IPS DF 6.9 (cell line): ENCODE data around the gene ABCB10.
"Not testable (repeated sequence)": the region's sequence is repeated elsewhere in the genome, so short reads cannot be mapped to it uniquely, and the experiment has no call there.

Experiments used
- DNase-seq: peaks from one replicate; pipeline ENCODE4 v3.0.0-alpha.2; 2013; ENCODE audit warnings: low read depth, low spot score
- H3K27ac ChIP-seq: one replicate; pipeline ENCODE4 v1.5.1; 2013; ENCODE audit warnings: low read length, control low read depth
- H3K27me3 ChIP-seq: 2 replicates; pipeline ENCODE4 v1.6.1; 2013; ENCODE audit warnings: mild to moderate bottlenecking, low read length; ENCODE audit not compliant: control insufficient read depth, insufficient read depth
- H3K36me3 ChIP-seq: 2 replicates; pipeline ENCODE4 v1.6.1; 2013; ENCODE audit warnings: low read length; ENCODE audit not compliant: control insufficient read depth, insufficient read depth
- H3K4me1 ChIP-seq: 2 replicates; pipeline ENCODE4 v1.6.1; 2013; ENCODE audit warnings: low read length; ENCODE audit not compliant: control insufficient read depth, insufficient read depth
- H3K4me3 ChIP-seq: 2 replicates; pipeline ENCODE4 v1.5.1; 2013; ENCODE audit warnings: mild to moderate bottlenecking, low read length
- H3K9me3 ChIP-seq: 2 replicates; pipeline ENCODE4 v1.6.1; 2013; ENCODE audit warnings: low read length, inconsistent platforms; ENCODE audit not compliant: control insufficient read depth, insufficient read depth
- WGBS: extraction: QIAGEN DNeasy Blood & Tissue Kit; methylation state at CpG from one replicate; pipeline ENCODE4 v1.1.7; 2013; ENCODE audit warnings: mixed read lengths, missing lambda C conversion rate; ENCODE audit not compliant: insufficient read length, insufficient coverage; 5-methylcytosine and 5-hydroxymethylcytosine counted together

The ABCB10 gene

DNA sequence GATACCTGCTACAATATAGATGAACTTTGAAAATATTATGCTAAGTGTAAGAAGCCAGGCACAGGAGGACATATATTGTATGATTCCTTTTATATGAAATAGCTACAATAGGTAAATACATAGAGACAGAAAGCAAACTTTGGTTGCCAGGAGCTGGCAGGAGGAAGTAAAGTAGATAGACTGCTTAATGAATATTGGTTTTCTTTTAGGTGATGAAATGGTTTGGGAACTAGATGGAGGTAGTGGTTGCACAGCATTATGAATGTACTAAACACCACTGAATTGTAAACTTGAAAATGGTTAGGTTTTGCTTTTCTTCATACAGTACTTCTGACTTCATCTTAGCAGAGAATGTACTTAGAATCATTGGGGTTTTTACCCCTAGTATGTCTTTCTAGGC, 21.5 kb downstream of the ABCB10 start:
- no peak overlapping the region for H3K4me3 ChIP-seq
- H3K4me1 ChIP-seq: no peaks in the 10 kb centered on the region
- H3K27ac ChIP-seq: no peak overlapping the region
- H3K36me3 ChIP-seq: no peaks in the 10 kb centered on the region
- H3K27me3 ChIP-seq: no peaks in the 10 kb centered on the region
- no peaks in the 10 kb centered on the region for H3K9me3 ChIP-seq
- DNase-seq: no peak

DNA sequence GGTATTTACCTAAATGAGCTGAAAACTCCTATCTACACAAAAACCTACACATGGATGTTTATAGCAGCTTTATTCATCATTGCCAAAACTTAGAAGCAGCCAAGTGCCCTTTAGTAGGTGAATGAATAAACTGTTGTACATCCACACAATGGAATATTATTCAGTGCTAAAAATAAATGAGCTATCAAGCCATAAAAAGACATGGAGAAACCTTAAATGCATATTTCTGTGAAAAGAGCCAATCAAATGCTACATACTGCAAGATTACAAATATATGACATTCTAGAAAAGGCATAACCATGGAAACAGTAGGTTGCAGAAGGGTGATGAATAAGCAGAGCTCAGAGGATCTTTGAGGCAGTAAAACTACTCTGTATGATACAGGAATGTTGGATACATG, 23.3 kb downstream of the ABCB10 start:
- Histone ChIP-seq H3K9me3 (no peaks in the 10 kb centered on the region), H3K27me3 (no peaks in the 10 kb centered on the region), H3K4me1 (no peaks in the 10 kb centered on the region), H3K4me3 (no peak overlapping the region), H3K27ac (no peak overlapping the region), H3K36me3 (no peaks in the 10 kb centered on the region)
- DNase-seq: no peak

DNA sequence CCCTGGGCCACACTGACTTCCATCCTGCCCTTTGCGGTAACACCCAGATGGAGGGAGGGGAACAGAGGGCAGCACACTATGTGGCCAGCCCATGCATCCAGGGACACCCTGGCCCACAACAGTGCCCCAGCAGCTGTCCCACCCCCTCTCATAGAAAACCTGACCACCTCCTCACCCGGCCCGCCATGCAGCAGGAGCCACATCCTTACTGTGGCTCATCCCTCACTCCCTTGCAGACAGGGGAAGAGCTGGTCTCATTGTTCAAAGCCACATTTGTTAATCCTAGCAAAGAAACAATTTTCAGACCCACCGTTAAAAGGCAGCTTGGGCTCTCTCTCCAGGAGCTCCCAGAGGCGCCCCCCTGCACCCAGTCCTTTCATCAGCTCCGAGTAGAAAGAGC, 27.2 kb downstream of the ABCB10 start:
- DNase-seq: no peak
- WGBS: no CpG with 5 or more reads among the region's 6 CpGs
- no peaks in the 10 kb centered on the region for H3K27me3 ChIP-seq
- H3K4me3 ChIP-seq: no peak overlapping the region
- H3K4me1 ChIP-seq: no peaks in the 10 kb centered on the region
- H3K36me3 ChIP-seq: peaks cover 3% of the 10 kb centered on the region; the same call in 1 of the 2 replicates
- no peak overlapping the region for H3K27ac ChIP-seq
- H3K9me3 ChIP-seq: no peaks in the 10 kb centered on the region

DNA sequence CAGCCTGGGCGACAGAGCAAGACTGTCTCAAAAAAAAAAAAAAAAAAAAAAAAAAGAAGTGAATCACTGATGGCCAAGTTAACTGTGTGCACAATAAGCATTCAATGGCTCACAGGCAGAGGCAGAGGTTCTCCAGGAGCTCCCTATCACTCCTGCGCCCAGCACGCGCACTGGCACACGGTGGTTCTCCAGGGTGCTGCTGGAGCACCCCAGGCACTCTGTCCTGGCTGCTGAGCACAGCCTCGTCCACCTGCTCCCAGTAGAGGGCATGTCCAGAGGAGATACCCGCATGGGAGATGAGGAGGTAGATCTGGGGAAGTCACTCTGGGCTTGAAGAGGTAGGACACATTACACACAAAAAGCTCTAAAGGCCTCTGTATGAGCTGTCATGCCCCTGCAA, 28.9 kb downstream of the ABCB10 start:
- Histone ChIP-seq H3K27ac (no peak overlapping the region), H3K27me3 (no peaks in the 10 kb centered on the region), H3K9me3 (no peaks in the 10 kb centered on the region), H3K4me3 (no peak overlapping the region), H3K4me1 (no peaks in the 10 kb centered on the region), H3K36me3 (peaks cover 3% of the 10 kb centered on the region; the same call in 1 of the 2 replicates)
- DNase-seq: no peak
- no CpG with 5 or more reads among the region's 7 CpGs for WGBS

DNA sequence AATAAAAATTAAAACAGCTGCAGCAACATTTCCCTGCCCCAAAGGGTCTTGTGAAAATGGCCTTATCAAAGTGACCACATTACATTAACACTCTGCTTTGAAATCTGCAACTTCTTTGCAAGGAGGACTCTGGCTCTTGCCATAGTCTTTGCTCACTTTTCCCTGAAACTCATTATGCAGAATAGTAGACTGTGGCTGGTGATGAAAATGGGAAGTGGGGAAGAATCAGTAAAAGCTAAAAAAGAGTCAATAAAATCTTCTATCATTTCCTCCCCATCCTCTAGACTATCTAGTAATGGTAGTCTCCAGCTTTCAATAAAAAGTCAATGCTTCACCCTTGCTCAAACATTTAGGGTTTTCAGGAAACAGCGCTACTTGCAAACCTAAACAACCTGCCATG, 31.8 kb downstream of the ABCB10 start:
- Histone ChIP-seq H3K27me3 (no peaks in the 10 kb centered on the region), H3K9me3 (no peaks in the 10 kb centered on the region), H3K27ac (no peak overlapping the region), H3K36me3 (peaks cover 3% of the 10 kb centered on the region; the same call in 1 of the 2 replicates), H3K4me1 (no peaks in the 10 kb centered on the region), H3K4me3 (no peak overlapping the region)
- no peak for DNase-seq
- no CpG with 5 or more reads among the region's 1 CpG for WGBS

DNA sequence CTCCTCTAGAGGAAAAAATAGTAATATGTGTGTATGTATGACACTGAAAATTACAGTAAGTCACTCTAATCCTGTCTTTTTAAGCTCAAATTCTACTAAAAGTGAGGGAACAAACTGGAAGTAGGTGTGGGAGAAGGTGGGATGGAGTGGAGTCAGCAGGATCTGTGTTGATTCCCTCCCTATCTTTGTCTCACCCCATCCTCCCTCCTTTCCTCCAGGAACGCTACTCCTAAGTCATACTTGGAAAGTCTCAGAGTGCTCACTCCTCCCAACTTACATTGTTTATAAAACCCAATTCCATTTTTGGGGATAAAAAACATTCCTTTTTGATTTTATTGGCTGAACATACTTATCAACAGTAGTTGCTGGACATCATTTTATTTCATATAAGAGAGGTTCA, 35.5 kb downstream of the ABCB10 start:
- Histone ChIP-seq H3K36me3 (no peaks in the 10 kb centered on the region), H3K4me3 (no peak overlapping the region), H3K4me1 (no peaks in the 10 kb centered on the region), H3K9me3 (no peaks in the 10 kb centered on the region), H3K27me3 (no peaks in the 10 kb centered on the region), H3K27ac (no peak overlapping the region)
- no CpG with 5 or more reads among the region's 1 CpG for WGBS
- no peak for DNase-seq

DNA sequence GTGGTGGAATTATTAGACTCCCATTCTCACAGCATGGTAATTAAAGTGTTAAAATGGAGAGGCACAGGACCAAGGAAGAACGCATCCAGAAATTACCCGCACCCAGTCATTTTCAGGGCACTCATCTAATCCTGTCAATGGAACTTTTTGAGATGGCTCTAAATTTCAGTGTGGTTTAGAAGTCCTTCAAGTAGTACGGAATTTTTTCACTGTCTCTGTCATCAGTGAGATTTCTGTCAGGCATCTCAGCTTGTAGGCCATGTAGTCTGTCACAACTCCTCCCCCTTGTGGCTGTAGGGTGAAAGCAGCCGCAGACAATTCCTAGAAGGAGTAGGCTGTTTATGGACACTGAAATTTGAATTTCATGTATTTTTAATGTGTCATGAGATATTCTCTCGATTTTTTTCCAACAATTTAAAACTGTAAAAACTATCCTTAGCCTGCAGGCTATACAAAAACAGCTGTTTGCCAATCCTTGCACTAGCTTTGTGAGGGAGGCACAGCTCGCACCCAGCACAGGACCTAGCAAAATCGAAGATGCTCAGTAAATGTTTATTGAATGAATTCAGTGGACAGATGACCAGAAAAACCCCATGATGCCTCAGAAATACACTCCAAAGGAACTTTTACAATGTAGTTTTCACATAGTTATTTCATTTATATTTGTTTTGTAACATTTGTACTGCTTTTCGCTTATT, 43.8 kb downstream of the ABCB10 start:
- WGBS: no CpG with 5 or more reads among the region's 8 CpGs
- H3K4me3 ChIP-seq: no peak overlapping the region

DNA sequence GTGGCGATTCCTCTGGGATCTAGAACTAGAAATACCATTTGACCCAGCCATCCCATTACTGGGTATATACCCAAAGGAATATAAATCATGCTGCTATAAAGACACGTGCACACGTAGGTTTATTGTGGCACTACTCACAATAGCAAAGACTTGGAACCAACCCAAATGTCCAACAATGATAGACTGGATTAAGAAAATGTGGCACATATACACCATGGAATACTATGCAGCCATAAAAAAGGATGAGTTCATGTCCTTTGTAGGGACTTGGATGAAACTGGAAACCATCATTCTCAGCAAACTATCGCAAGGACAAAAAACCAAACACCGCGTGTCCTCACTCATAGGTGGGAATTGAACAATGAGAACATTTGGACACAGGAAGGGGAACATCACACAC, 46.9 kb downstream of the ABCB10 start:
- not testable (repeated sequence) for H3K36me3 ChIP-seq, H3K9me3 ChIP-seq, DNase-seq, H3K4me3 ChIP-seq, H3K4me1 ChIP-seq, H3K27ac ChIP-seq, H3K27me3 ChIP-seq
- no CpG with 5 or more reads among the region's 6 CpGs for WGBS

More for the DNA sequence above, 43.8 kb downstream of the ABCB10 start:
- Histone ChIP-seq H3K27ac (no peak overlapping the region), H3K9me3 (no peaks in the 10 kb centered on the region), H3K27me3 (no peaks in the 10 kb centered on the region), H3K36me3 (no peaks in the 10 kb centered on the region), H3K4me1 (no peaks in the 10 kb centered on the region)
- DNase-seq: peak; percentile 29

DNA sequence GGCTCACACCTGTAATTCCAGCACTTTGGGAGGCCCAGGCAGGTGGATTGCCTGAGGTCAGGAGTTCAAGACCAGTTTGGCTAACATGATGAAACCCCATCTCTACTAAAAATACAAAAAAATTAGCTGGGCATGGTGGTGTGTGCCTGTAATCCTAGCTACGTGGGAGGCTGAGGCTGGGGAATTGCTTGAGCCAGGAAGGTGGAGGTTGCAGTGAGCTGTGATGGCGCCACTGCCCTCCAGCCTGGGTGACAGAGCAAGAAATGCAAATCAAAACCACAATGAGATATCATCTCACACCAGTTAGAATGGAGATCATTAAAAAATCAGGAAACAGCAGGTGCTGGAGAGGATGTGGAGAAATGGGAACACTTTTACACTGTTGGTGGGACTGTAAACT, 47.3 kb downstream of the ABCB10 start:
- no CpG with 5 or more reads among the region's 2 CpGs for WGBS
- not testable (repeated sequence) for H3K27me3 ChIP-seq, DNase-seq, H3K36me3 ChIP-seq, H3K9me3 ChIP-seq, H3K4me3 ChIP-seq, H3K27ac ChIP-seq, H3K4me1 ChIP-seq

DNA sequence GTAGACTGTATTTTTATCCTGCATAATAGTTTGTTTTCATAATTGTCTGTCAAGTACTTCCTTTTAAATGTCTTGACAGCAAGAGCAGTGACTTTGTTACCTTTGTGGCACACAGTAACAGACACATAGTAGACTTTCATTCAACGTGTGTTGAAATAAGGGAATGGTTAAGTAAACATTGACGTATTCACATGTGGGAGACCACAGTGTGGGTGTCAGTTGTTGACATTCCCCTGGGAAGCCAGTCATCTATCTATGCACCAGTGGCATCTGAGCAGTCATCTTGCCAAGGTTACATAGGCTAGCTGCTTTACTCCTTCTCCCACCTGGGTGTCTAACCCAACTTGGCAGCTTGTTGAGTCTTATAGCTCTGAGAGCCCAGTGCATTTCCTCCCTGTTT, 48.9 kb downstream of the ABCB10 start:
- no peaks in the 10 kb centered on the region for H3K4me1 ChIP-seq
- H3K4me3 ChIP-seq: no peak overlapping the region
- no CpG with 5 or more reads among the region's 2 CpGs for WGBS
- no peak for DNase-seq
- H3K27ac ChIP-seq: no peak overlapping the region
- no peaks in the 10 kb centered on the region for H3K36me3 ChIP-seq
- no peaks in the 10 kb centered on the region for H3K27me3 ChIP-seq
- no peaks in the 10 kb centered on the region for H3K9me3 ChIP-seq

DNA sequence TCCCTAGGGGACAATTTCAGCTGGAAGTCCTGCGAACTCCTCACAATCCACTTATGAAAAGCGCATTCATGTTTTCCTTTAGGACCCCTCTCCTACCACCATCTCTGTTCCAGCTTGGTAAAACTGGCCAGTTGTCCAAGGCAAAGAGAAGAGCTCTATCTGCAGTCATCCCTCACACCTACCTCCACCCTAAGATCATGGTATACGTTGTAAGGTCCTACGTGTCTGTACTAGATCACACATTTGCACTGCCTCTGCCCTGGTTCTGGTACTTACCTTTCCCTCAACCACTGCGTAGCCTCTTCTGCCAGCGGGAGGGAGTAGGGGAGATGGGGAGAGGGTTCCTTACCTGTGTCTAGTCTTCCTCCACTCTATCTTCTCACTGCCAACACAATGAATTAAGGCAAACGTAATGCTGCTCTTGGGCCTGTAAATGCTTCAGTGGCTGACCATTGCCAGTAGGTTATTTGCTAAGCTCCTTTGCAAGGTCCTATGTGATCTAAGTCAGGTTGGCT, 49.6 kb downstream of the ABCB10 start:
- H3K27ac ChIP-seq: no peak overlapping the region
- DNase-seq: no peak
- no CpG with 5 or more reads among the region's 7 CpGs for WGBS

More for the DNA sequence above, 49.6 kb downstream of the ABCB10 start:
- H3K4me1 ChIP-seq: no peaks in the 10 kb centered on the region
- H3K27me3 ChIP-seq: no peaks in the 10 kb centered on the region
- no peaks in the 10 kb centered on the region for H3K9me3 ChIP-seq
- H3K36me3 ChIP-seq: no peaks in the 10 kb centered on the region
- H3K4me3 ChIP-seq: peak overlapping the region; percentile 89; the same call in 1 of the 2 replicates
